ENCODE results near the gene BABAM2.
A peak's percentile ranks its signal among the peaks of the same experiment; 100 is the strongest.

BABAM2 gene

DNA sequence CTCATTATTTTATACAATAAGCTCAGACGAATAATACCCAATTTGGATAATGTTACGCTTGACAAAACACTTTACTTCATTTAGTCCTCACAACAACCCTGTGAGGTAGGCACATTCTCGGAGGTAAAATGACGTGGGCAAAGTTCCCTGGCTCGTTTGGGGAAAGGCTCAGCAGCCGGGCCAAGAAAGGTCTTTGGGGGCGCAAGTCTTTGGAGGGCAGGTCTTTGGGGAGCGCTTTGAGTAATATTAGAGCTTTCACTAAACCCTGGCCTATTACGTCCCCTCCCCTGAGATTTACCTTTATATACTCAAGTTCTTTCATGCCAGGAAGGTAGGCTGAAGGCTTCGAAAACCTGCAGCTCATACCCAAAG is 769 bp upstream of the BABAM2 start:
- Mint-ChIP-seq H3K27me3 (no peaks in the 10 kb centered on the region), H3K4me3 (peak overlapping the region; percentile 97), H3K9me3 (no peaks in the 10 kb centered on the region), H3K27ac (peak overlapping the region; percentile 99), H3K36me3 (peaks cover 6% of the 10 kb centered on the region), H3K4me1 (peaks cover 50% of the 10 kb centered on the region)

DNA sequence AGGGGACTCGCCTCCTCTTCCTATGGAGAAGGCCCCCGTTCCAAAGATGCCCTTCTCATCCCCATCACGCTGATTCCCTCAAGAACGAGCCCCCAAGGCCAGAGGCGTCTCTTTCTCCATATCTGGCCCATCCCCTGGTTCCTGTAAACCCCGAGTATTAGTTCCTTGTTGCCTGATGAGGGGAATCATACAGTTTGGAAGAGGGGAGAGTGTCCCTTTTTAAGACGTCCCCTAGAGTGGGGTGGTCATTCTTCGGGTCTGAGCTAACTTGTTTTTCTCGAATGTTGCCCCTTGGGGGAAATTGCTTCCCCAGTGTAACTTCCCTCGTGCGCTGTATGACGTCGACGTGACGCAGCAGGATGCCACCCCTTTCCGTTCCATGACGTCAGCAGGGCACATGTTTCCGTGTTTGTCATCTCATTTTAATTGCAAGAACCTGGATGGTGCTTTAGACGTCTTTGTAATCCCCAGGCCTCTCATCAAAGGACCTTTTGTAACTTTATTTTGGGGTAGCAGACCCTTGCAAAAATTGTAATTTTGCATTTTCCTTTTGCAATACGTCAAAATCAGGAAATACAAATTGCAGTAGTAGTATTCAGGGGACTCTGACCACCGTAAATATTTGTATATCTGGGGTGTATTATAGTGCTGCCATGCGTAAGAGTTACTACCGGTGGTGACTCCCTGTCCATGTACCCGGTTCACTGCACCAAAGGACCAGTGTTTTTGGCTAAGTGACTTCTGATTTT is 569 bp downstream of the BABAM2 start:
- peak overlapping the region; percentile 100 for H3K27ac Mint-ChIP-seq
- H3K9me3 Mint-ChIP-seq = no peaks in the 10 kb centered on the region
- H3K4me1 Mint-ChIP-seq = peaks cover 60% of the 10 kb centered on the region
- H3K27me3 Mint-ChIP-seq = no peaks in the 10 kb centered on the region
- peaks cover 12% of the 10 kb centered on the region for H3K36me3 Mint-ChIP-seq
- H3K4me3 Mint-ChIP-seq = peak overlapping the region; percentile 97

GRCh38 chr2:27891673-27892105 is 1.2 kb downstream of the BABAM2 start:
- Mint-ChIP-seq H3K27ac (peak overlapping the region; percentile 100), H3K36me3 (peaks cover 17% of the 10 kb centered on the region), H3K9me3 (no peaks in the 10 kb centered on the region), H3K27me3 (no peaks in the 10 kb centered on the region), H3K4me3 (peak overlapping the region; percentile 97), H3K4me1 (peaks cover 60% of the 10 kb centered on the region)

DNA sequence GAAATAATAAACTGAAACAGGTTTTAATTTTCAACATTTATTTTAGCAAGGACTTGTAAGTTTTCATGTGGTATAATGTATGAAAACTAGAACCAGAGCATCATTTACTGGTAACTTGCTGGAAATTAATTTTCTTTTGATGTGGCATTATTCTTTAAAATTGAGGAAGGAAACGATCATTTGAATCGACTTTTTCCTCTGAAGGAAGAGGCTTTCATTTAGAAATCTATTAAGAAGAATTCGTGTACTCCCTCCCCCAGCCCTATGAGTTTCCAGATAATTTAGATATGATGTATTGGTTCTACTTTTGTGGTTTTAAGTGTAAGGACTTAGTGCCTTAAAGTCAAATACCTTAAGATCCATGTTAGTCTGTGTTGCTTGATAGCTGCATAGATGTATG is 2.5 kb downstream of the BABAM2 start:
- Mint-ChIP-seq H3K4me1 (peaks cover 73% of the 10 kb centered on the region), H3K36me3 (peaks cover 28% of the 10 kb centered on the region), H3K27ac (peak overlapping the region; percentile 72), H3K27me3 (no peaks in the 10 kb centered on the region), H3K4me3 (peak overlapping the region; percentile 24), H3K9me3 (no peaks in the 10 kb centered on the region)

DNA sequence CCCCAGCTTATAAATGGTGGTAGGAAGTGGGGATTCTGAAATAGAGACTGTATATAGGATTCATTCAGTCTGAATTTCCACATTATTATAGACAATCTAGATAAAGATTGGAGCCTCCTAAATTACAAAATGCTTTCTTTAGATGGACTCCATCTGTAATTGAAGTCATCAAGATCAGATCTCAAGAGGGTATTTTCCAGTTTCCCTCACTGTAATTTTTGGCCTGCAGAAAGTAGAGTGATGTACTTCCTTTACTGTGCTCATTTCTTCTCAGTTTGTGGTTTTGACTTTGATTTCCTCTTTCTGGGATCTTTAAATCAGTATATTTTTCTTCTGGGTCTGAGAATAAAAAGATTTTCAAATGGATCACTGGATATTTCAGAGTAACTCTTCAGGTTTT is 7.2 kb downstream of the BABAM2 start:
- Mint-ChIP-seq H3K36me3 (peaks cover 39% of the 10 kb centered on the region), H3K27me3 (no peaks in the 10 kb centered on the region), H3K4me1 (peaks cover 76% of the 10 kb centered on the region), H3K9me3 (no peaks in the 10 kb centered on the region), H3K27ac (peak overlapping the region; percentile 23), H3K4me3 (no peak overlapping the region)

- Mint-ChIP-seq H3K27ac (peak overlapping the region; percentile 87), H3K4me3 (peak overlapping the region; percentile 23), H3K9me3 (no peaks in the 10 kb centered on the region), H3K4me1 (peaks cover 74% of the 10 kb centered on the region), H3K27me3 (no peaks in the 10 kb centered on the region), H3K36me3 (peaks cover 44% of the 10 kb centered on the region)
Measured at GRCh38 chr2:27901234-27901633, 10.7 kb downstream of the BABAM2 start.

GRCh38 chr2:27902098-27902497 is 11.6 kb downstream of the BABAM2 start:
- peak overlapping the region; percentile 87 for H3K27ac Mint-ChIP-seq
- H3K27me3 Mint-ChIP-seq = no peaks in the 10 kb centered on the region
- H3K36me3 Mint-ChIP-seq = peaks cover 44% of the 10 kb centered on the region
- H3K4me1 Mint-ChIP-seq = peaks cover 78% of the 10 kb centered on the region
- H3K4me3 Mint-ChIP-seq = peak overlapping the region; percentile 72
- H3K9me3 Mint-ChIP-seq = no peaks in the 10 kb centered on the region

DNA sequence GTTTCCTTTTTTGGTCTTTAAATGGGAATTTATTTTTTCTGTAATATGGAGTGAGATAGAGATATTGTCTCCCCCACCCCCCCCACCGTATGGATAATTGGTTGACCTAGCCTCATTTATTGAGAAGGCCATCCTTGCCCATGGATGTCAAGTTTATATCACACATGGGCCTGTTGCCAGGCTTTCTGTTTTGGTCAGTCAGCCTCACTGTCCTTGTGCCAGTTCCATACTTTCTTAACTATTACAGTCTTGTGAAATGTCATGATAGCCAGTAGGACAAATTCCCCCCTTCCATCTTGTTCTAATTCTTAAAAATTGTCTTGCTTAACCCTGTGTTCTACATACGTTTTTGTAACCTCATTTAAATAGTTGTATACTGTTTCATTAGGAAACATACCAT is 12.5 kb downstream of the BABAM2 start:
- Mint-ChIP-seq H3K27me3 (no peaks in the 10 kb centered on the region), H3K27ac (no peak overlapping the region), H3K4me3 (no peak overlapping the region), H3K4me1 (peaks cover 74% of the 10 kb centered on the region), H3K36me3 (peaks cover 39% of the 10 kb centered on the region), H3K9me3 (no peaks in the 10 kb centered on the region)

DNA sequence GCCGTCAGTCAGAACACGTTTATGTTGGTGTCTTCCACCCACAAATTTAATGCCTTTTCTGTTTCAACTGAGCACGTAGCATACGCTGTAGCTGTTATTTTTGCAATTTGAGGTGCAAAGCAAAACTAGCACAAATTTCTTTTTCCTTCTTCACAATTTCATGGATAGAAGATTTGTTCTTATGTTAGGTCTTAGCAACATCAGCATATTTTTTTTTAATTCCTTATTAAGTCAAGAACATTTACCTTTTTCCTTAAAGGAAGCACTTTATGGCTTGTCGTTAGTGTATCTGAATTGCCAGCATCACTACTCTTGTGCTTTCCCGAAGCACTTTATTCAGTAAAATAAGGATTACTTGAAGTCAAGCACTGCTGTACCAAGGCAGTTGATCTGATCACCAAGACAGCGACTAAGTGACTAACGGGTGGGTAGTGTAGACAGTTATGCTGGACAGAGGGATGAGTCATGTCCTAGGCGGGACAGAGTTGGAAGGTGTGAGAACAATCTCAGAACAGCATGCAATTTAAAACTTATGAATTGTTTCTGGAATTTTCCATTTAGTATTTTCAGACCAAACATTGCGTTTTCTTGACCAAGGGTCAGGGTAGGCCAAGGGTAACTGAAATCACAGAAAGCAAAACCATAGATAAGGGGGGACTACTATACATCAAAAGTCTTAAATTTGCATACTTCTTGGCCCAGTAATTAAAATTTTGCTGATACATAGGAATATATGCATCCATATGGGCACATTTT is 13.3 kb downstream of the BABAM2 start:
- Mint-ChIP-seq H3K27ac (peak overlapping the region; percentile 33), H3K36me3 (peaks cover 39% of the 10 kb centered on the region), H3K9me3 (no peaks in the 10 kb centered on the region), H3K27me3 (no peaks in the 10 kb centered on the region), H3K4me3 (no peak overlapping the region), H3K4me1 (peaks cover 70% of the 10 kb centered on the region)

- H3K9me3 Mint-ChIP-seq = no peaks in the 10 kb centered on the region
- H3K4me1 Mint-ChIP-seq = peaks cover 71% of the 10 kb centered on the region
- H3K4me3 Mint-ChIP-seq = no peak overlapping the region
- H3K27ac Mint-ChIP-seq = no peak overlapping the region
- no peaks in the 10 kb centered on the region for H3K27me3 Mint-ChIP-seq
- H3K36me3 Mint-ChIP-seq = peaks cover 37% of the 10 kb centered on the region
Measured at GRCh38 chr2:27904405-27904665, 13.8 kb downstream of the BABAM2 start.

GRCh38 chr2:27906074-27906473 is 15.5 kb downstream of the BABAM2 start:
- Mint-ChIP-seq H3K27me3 (no peaks in the 10 kb centered on the region), H3K36me3 (peaks cover 40% of the 10 kb centered on the region), H3K27ac (no peak overlapping the region)

GRCh38 chr2:27907547-27907946 is 17.0 kb downstream of the BABAM2 start:
- Mint-ChIP-seq H3K36me3 (peaks cover 44% of the 10 kb centered on the region), H3K4me3 (no peak overlapping the region), H3K27me3 (no peaks in the 10 kb centered on the region), H3K4me1 (peaks cover 61% of the 10 kb centered on the region), H3K27ac (no peak overlapping the region), H3K9me3 (no peaks in the 10 kb centered on the region)

More at GRCh38 chr2:27906074-27906473, 15.5 kb downstream of the BABAM2 start:
- Mint-ChIP-seq H3K4me1 (peaks cover 68% of the 10 kb centered on the region), H3K4me3 (no peak overlapping the region), H3K9me3 (no peaks in the 10 kb centered on the region)

GRCh38 chr2:27909901-27910300 is 19.4 kb downstream of the BABAM2 start:
- Mint-ChIP-seq H3K9me3 (no peaks in the 10 kb centered on the region), H3K27me3 (no peaks in the 10 kb centered on the region), H3K27ac (no peak overlapping the region), H3K4me1 (peaks cover 53% of the 10 kb centered on the region), H3K36me3 (peaks cover 39% of the 10 kb centered on the region), H3K4me3 (no peak overlapping the region)

DNA sequence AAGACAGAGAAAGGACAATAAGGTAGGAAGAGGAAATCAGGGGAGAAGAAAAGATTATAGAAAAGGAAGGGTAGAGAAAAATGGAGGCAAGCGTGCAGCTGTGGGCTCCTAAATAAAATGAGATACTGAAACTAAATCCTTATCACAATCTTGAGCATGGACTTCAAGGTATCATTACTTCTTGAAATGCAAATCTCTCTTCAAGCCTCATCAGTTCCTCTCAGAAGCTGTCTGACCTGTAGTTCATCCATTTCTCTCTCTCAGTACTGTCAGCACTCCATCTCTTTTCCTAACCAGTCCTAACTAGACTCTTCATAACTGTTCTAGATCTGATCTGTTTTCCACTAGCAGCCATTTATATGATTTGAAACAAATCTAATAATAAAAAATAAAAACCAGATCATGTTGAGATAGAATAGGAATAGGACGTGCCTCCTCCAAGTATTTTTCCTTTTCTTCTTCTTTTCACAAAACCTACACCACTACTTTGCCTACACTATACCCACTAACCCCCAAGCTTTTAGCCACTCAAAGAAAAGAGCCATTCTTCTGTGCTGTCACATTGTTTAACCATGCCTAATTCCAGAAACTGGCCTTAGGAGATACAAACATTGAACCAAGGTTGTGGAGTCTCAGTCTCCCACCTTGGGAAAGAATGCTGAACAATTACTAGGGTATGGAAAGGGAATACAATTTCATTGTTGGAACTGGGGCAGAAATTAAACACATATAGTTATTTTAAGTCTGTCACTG is 21.1 kb downstream of the BABAM2 start:
- H3K27ac Mint-ChIP-seq = no peak overlapping the region
- H3K4me3 Mint-ChIP-seq = no peak overlapping the region
- peaks cover 28% of the 10 kb centered on the region for H3K36me3 Mint-ChIP-seq
- no peaks in the 10 kb centered on the region for H3K9me3 Mint-ChIP-seq
- H3K27me3 Mint-ChIP-seq = no peaks in the 10 kb centered on the region
- H3K4me1 Mint-ChIP-seq = peaks cover 40% of the 10 kb centered on the region

GRCh38 chr2:27912512-27912911 is 22.0 kb downstream of the BABAM2 start:
- Mint-ChIP-seq H3K36me3 (peaks cover 23% of the 10 kb centered on the region), H3K27ac (no peak overlapping the region), H3K9me3 (no peaks in the 10 kb centered on the region), H3K27me3 (no peaks in the 10 kb centered on the region), H3K4me1 (peaks cover 33% of the 10 kb centered on the region), H3K4me3 (no peak overlapping the region)

Measured in activated naive CD4-positive, alpha-beta T cell treated with anti-CD3 and anti-CD28 coated beads, Interleukin-2, amount 50 U/mL, for 24 hours (primary cell).